NB4 (cell line): Measurements from ENCODE around the gene GTF2F2.

ENCODE experiments used
- CTCF ChIP-seq: IDR thresholded peaks from one replicate; pipeline ENCODE4 v1.5.1; 2012; ENCODE audit warnings: low read depth, low read length
- POLR2A ChIP-seq: IDR thresholded peaks from 2 replicates; pipeline ENCODE4 v1.6.1; 2011; ENCODE audit warnings: mild to moderate bottlenecking; ENCODE audit not compliant: insufficient read length; ENCODE audit errors: extremely low read depth
- TF ChIP-seq, protein P1 (sequence below): IDR thresholded peaks from 2 replicates; pipeline ENCODE4 v1.6.1; 2011; ENCODE audit warnings: low read depth, low read length

DNA sequence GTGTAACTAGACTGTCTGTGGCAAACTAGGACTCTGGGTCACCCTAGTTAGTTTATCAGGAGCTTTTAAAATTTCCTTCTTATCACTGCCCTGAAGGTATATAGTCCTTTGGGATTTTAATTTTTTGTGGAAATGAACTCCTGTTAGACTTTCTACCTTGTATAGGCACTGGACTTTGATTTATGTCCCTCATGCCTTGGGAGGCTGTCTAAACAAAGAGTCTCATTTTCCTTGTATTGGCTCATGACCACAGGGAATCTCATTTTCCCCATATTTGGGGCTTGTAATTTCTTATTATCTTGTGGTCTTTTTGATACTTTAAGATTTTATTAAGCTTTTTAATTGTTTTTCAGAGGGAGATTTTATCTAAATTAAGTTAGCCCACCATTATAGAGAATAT, 59.1 kb downstream of the GTF2F2 start:
- TF ChIP-seq CTCF = no peak
- TF ChIP-seq POLR2A = no peak
- TF ChIP-seq, protein P1, sequence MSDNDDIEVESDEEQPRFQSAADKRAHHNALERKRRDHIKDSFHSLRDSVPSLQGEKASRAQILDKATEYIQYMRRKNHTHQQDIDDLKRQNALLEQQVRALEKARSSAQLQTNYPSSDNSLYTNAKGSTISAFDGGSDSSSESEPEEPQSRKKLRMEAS = no peak
